ENCODE results near the gene MEF2B. TPM values are rescaled to one million over a fixed set of nuclear protein-coding genes. Genes with fewer than 3 reads are reported as not detected.
"Not testable (repeated sequence)": the region's sequence is repeated elsewhere in the genome, so short reads cannot be mapped to it uniquely, and the experiment has no call there.

Gene MEF2B
- total RNA-seq, 1 donor from 2014 or later: 2.8 TPM

- intact Hi-C loops (cut with micrococcal nuclease): no loop called here
Observed at GRCh38 chr19:19159534-19159933, 10.5 kb downstream of the MEF2B start.

GRCh38 chr19:19157808-19158207 lies 12.3 kb downstream of the MEF2B start:
- intact Hi-C loops (cut with micrococcal nuclease): no loop called here

GRCh38 chr19:19155495-19156219 lies 14.4 kb downstream of the MEF2B start:
- intact Hi-C loops (cut with micrococcal nuclease): no loop called here

- intact Hi-C loops (cut with micrococcal nuclease): no loop called here
Observed at GRCh38 chr19:19154768-19155494, 15.1 kb downstream of the MEF2B start.

GRCh38 chr19:19152668-19153384 lies 17.2 kb downstream of the MEF2B start:
- intact Hi-C loops (cut with micrococcal nuclease): no loop called here

- intact Hi-C loops (cut with micrococcal nuclease): no loop called here
Observed at GRCh38 chr19:19151418-19151817, 18.6 kb downstream of the MEF2B start.

GRCh38 chr19:19149435-19149834 lies 20.6 kb downstream of the MEF2B start:
- intact Hi-C loops (cut with micrococcal nuclease): no loop called here

- intact Hi-C loops (cut with micrococcal nuclease): not testable (repeated sequence)
Observed at GRCh38 chr19:19148504-19148903, 21.6 kb downstream of the MEF2B start.

GRCh38 chr19:19147344-19147743 lies 22.7 kb downstream of the MEF2B start:
- intact Hi-C loops (cut with micrococcal nuclease): no loop called here

- intact Hi-C loops (cut with micrococcal nuclease): loop anchor here (1.0 kb wide), 4 partner anchors 28 to 343 kb away; no protein-coding TSS in a partner anchor
Observed at GRCh38 chr19:19146865-19147264, 23.2 kb downstream of the MEF2B start.

GRCh38 chr19:19145684-19146608 lies 24.1 kb downstream of the MEF2B start:
- intact Hi-C loops (cut with micrococcal nuclease): loop anchor here (1.0 kb wide), 4 partner anchors 29 to 344 kb away; no protein-coding TSS in a partner anchor

- intact Hi-C loops (cut with micrococcal nuclease): no loop called here
Observed at GRCh38 chr19:19145281-19145680, 24.8 kb downstream of the MEF2B start.

- intact Hi-C loops (cut with micrococcal nuclease): no loop called here
Observed at GRCh38 chr19:19142347-19142746, 27.7 kb downstream of the MEF2B start.

- intact Hi-C loops (cut with micrococcal nuclease): no loop called here
Observed at GRCh38 chr19:19140476-19140875, 29.6 kb downstream of the MEF2B start.

GRCh38 chr19:19139876-19140229 lies 30.2 kb downstream of the MEF2B start:
- intact Hi-C loops (cut with micrococcal nuclease): loop anchor here (1.0 to 2.0 kb wide), 5 partner anchors 31 to 689 kb away; partner anchors contain the start of gene MEF2B

- intact Hi-C loops (cut with micrococcal nuclease): loop anchor here (1.0 to 2.0 kb wide), 11 partner anchors 32 to 688 kb away; partner anchors contain the start of genes BORCS8, COPE, DDX49 and MAU2
Observed at GRCh38 chr19:19138109-19138981, 31.7 kb downstream of the MEF2B start, which contains the start of gene TMEM161A. TSS of gene TMEM161A (minus strand) at chr19:19138478. CDS start at chr19:19138428, 50 bp downstream.

- intact Hi-C loops (cut with micrococcal nuclease): loop anchor here (1.0 to 2.0 kb wide), 11 partner anchors 33 to 687 kb away; partner anchors contain the start of genes BORCS8, COPE, DDX49 and MAU2
Observed at GRCh38 chr19:19137556-19138108, 32.4 kb downstream of the MEF2B start.

GRCh38 chr19:19135713-19136112 lies 34.4 kb downstream of the MEF2B start:
- intact Hi-C loops (cut with micrococcal nuclease): not testable (repeated sequence)

- intact Hi-C loops (cut with micrococcal nuclease): no loop called here
Observed at GRCh38 chr19:19134687-19135158, 35.3 kb downstream of the MEF2B start.
